Neural crest cell (in vitro differentiated cells): ENCODE results near the gene SBF2. TPM values are rescaled to one million over a fixed set of nuclear protein-coding genes. Genes with fewer than 3 reads are reported as not detected.

ENCODE experiments used
- DNase-seq: peaks from one replicate; pipeline ENCODE4 v3.0.0; 2021; ENCODE audit warnings: low read depth, mixed read lengths, low spot score
- H3K27ac Mint-ChIP-seq: one replicate; pipeline ENCODE4 v1.8.0; 2021; ENCODE audit warnings: mild to moderate bottlenecking, mixed read lengths; ENCODE audit not compliant: unreplicated experiment
- H3K27me3 Mint-ChIP-seq: 2 replicates; pipeline ENCODE4 v1.8.0; 2021; ENCODE audit warnings: low read depth, mild to moderate bottlenecking, mixed read lengths
- H3K36me3 Mint-ChIP-seq: 2 replicates; pipeline ENCODE4 v1.8.0; 2021; ENCODE audit warnings: low read depth, mild to moderate bottlenecking, mixed read lengths
- H3K4me1 Mint-ChIP-seq: 2 replicates; pipeline ENCODE4 v1.8.0; 2021; ENCODE audit warnings: mixed read lengths
- H3K4me3 Mint-ChIP-seq: one replicate; pipeline ENCODE4 v1.8.0; 2021; ENCODE audit warnings: mild to moderate bottlenecking, mixed read lengths
- H3K9me3 Mint-ChIP-seq: 2 replicates; pipeline ENCODE4 v1.8.0; 2021; ENCODE audit warnings: mixed read lengths
- CTCF ChIP-seq: fragments of 200-600 bp; sonication (generic); conservative IDR thresholded peaks from 2 replicates; pipeline ENCODE4 v1.5.0; 2021; ENCODE audit warnings: antibody characterized with exemption, mild to moderate bottlenecking
- total RNA-seq: library from RNA; stranded (reverse); gene quantifications from 2 replicates; pipeline ENCODE4 v1.2.1, GENCODE V29; 2021

The SBF2 gene
- total RNA-seq, 1 donor from 2014 or later: 30.2 TPM

- peak overlapping the region; percentile 75 for H3K27ac Mint-ChIP-seq
- no peak for TF ChIP-seq CTCF
- no peak overlapping the region for H3K4me3 Mint-ChIP-seq
- no peaks in the 10 kb centered on the region for H3K9me3 Mint-ChIP-seq
- peaks cover 8% of the 10 kb centered on the region for H3K36me3 Mint-ChIP-seq
- peaks cover 4% of the 10 kb centered on the region for H3K4me1 Mint-ChIP-seq
- no peaks in the 10 kb centered on the region for H3K27me3 Mint-ChIP-seq
- DNase-seq: no peak
Observed at GRCh38 chr11:9774109-9774508, 519.9 kb downstream of the SBF2 start.

- TF ChIP-seq CTCF: no peak
- no peak for DNase-seq
- H3K36me3 Mint-ChIP-seq: peaks cover 8% of the 10 kb centered on the region
Observed at GRCh38 chr11:9773524-9773923, 520.5 kb downstream of the SBF2 start.

GRCh38 chr11:9772218-9772617, 521.8 kb downstream of the SBF2 start:
- no peak for DNase-seq
- Mint-ChIP-seq H3K27ac (no peak overlapping the region), H3K36me3 (peaks cover 5% of the 10 kb centered on the region), H3K4me1 (peaks cover 4% of the 10 kb centered on the region), H3K27me3 (no peaks in the 10 kb centered on the region), H3K9me3 (no peaks in the 10 kb centered on the region), H3K4me3 (no peak overlapping the region)
- TF ChIP-seq CTCF: no peak

More at GRCh38 chr11:9773524-9773923, 520.5 kb downstream of the SBF2 start:
- H3K4me3 Mint-ChIP-seq: no peak overlapping the region
- no peak overlapping the region for H3K27ac Mint-ChIP-seq
- no peaks in the 10 kb centered on the region for H3K9me3 Mint-ChIP-seq
- H3K27me3 Mint-ChIP-seq: no peaks in the 10 kb centered on the region
- H3K4me1 Mint-ChIP-seq: peaks cover 4% of the 10 kb centered on the region

- no peak for DNase-seq
- no peak for TF ChIP-seq CTCF
- Mint-ChIP-seq H3K36me3 (peaks cover 5% of the 10 kb centered on the region), H3K27ac (no peak overlapping the region), H3K4me1 (peaks cover 2% of the 10 kb centered on the region), H3K27me3 (no peaks in the 10 kb centered on the region), H3K9me3 (no peaks in the 10 kb centered on the region), H3K4me3 (no peak overlapping the region)
Observed at GRCh38 chr11:9771071-9771511, 522.9 kb downstream of the SBF2 start.

DNA sequence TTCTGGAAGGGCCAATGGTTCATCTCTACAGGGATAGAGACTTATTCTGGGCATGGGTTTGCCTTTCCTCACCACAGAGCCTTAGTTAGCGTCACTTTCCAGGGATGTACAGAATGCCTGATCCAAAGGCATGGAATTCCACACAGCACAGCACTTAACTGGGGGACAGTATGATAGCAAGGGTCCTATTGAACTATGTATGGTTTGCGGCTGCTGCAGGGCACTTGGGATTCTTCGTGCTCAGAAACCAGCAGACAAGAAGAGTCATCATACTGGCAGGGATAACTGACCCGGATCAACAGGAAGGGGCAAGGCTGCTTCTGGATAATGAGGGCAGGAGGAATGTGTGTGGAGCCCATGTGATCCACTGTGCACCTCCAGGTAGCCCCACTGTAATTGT, 524.4 kb downstream of the SBF2 start:
- Mint-ChIP-seq H3K27me3 (no peaks in the 10 kb centered on the region), H3K4me3 (no peak overlapping the region), H3K9me3 (peaks cover 4% of the 10 kb centered on the region), H3K4me1 (peaks cover 16% of the 10 kb centered on the region), H3K36me3 (peaks cover 5% of the 10 kb centered on the region), H3K27ac (no peak overlapping the region)
- DNase-seq: no peak
- no peak for TF ChIP-seq CTCF
